NCI-H2107 (cell line): ENCODE results near the gene AAR2.

Experiments
- DNase-seq: peaks from one replicate; lab custom pipeline; 2025; lab: John Stamatoyannopoulos, UW

The AAR2 gene

DNA sequence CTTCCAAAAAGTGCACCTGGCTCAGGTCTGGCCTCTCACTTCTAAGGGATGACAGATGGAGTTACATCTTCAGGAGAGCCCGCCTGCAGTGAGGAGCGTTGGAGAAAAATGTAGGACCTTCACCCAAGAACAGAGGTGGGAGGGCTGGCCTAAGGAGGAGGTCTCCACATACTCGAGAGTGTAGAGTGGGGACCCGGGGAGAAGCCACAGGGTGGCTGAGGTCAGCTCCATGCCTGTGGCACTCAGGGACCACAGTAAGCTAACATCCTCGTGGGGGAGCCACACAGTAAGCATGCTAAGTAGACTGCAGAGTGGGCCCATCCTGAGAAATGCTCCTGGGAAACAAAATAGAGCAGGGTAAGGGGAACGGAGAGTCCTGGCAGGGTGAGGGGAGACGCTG, 24.0 kb downstream of the AAR2 start:
- DNase-seq: no peak

DNA sequence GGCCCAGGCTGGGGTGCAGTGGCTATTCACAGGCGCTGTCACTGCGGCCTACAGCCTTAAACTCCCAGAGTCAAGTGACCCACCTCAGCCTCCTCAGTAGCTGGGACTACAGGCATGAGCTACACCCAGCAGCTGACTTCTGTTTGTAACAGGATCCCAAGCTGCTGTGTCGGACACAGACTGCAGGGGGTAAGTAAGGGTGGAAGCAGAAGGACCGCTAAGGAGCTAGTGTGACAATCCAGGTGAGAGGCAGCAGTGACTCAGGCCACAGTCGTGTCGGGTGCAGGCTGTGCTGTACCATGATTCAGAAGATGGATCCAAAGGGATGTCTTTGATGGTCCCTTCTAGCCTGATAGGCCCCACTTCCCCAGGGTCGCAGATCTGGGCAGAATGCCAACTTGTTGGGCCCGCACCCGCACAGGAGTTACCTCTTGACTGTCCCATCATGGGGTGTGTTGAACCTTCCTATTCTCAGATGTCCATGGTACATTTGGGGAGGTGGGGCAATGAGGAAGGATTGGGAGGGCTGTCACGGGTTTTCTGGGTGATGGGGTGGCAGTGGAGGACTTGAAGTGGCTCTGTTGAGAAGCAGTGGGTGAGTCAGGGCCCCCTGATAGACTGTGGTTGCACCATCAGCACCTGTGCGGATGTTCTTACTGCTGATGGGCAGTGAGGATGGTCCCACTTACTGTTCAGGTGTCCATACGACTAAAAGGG, 25.3 kb downstream of the AAR2 start:
- DNase-seq: no peak

DNA sequence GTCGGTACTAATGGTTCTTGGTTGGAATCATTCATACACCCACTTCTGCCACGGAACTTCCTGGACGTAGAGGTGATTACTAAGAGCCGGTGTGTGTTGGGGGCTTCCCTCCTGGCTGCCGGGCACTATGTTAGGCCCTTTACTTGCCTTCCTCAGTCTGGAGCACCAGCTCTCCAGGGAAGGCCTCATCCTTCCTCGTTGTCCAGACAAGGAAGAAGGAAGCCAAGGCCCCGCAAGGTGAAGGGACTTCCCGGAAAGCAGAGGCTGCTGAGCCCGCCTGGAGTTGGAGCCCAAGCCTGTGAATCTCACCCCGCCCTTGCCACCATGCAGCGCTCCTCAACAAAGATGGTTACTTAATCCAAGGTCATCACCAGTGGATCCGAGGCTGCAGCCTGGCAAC, 26.2 kb downstream of the AAR2 start:
- no peak for DNase-seq

DNA sequence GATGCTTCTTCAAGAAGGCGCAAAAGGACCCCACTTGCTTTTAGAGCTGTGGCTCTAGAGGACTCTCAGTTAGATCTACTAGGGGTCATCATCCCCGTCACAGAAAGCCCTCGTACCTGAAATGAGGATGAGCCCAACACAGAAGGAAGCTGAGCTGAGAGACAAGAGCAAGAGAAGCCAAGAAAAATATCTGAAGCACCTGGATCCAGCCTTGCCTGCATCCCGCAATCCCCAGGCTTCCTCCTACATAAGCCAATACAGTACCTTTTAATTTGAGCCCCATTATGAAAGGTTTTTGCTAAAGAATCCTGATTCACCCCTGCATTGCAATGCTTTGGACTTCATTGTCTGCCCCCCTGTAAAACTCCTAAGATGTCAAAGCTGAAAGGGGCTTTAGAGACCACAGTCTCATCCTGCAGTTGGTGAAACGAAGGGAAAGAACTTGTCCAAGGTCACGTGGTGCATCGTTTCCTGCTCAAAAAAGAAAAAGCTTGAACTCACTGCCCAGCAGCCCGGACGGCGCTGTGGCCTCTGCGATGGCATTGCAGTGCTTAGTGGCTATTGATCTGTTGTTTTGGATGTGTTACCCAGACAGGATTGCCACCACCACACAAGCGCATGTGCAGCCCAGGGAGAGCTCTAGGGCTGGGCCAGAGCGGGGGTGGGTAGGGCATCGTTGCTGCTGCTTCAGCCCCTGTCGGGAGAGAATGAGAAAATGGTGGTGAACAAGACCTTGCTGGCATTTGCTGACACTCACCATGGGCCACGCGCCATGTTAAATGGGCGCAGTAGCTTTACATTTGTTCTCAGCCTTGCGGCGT, 28.4 kb downstream of the AAR2 start:
- DNase-seq: no peak

DNA sequence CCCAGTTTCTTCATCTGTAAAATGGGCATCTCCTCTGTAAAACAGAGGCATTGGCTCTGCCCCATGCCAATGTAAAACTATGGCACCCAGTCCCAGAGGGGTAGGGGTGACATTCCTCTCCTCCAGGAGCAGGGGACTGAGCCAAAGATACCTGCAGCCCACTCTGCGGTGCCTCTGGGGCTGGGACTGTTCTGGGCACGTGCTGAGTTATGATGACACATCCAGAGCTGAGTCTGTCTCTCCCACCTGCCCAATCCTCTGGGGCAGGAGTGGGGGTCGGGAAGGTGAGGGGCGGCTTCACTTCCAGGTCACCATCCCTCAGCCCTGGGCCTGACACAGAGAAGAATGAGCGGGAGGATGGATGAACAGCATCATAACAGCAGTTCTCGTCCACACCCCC, 29.9 kb downstream of the AAR2 start:
- DNase-seq: no peak

DNA sequence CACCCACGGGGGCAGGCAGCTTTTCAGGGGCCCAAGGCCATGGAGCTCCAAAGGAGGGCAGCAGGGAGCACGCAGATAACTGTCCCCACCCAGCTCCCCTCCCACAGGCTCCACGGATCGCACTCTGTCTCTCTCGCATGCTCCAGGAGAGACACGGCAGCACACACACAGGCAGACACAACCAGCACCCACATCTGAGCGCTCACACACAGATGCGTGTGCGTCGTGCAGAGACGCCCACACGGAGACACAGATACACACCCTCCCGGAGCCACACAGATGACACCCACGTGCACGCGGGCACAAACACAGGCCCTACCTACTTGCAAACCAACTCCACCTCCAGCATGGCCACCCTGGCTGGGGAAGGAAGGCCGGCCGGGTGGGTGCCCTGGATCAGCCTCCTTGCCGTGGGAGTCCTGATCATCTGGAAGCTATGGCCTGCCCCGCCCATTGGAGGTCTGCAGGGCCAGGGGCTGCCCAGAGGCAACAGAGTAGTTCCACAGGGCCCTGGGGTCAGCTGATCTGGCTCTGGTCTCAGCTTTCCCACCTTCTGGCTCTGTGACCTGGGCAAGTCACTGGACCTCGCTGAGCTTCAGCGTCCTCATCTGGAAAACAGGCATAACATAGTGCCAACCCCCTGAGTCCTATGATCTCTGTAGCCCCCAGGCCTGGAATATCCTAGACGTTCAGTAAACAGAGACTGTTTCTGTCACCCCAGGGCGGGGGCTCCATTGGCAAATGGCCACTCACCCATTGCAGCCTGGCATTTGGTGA, 31.5 kb downstream of the AAR2 start:
- no peak for DNase-seq

DNA sequence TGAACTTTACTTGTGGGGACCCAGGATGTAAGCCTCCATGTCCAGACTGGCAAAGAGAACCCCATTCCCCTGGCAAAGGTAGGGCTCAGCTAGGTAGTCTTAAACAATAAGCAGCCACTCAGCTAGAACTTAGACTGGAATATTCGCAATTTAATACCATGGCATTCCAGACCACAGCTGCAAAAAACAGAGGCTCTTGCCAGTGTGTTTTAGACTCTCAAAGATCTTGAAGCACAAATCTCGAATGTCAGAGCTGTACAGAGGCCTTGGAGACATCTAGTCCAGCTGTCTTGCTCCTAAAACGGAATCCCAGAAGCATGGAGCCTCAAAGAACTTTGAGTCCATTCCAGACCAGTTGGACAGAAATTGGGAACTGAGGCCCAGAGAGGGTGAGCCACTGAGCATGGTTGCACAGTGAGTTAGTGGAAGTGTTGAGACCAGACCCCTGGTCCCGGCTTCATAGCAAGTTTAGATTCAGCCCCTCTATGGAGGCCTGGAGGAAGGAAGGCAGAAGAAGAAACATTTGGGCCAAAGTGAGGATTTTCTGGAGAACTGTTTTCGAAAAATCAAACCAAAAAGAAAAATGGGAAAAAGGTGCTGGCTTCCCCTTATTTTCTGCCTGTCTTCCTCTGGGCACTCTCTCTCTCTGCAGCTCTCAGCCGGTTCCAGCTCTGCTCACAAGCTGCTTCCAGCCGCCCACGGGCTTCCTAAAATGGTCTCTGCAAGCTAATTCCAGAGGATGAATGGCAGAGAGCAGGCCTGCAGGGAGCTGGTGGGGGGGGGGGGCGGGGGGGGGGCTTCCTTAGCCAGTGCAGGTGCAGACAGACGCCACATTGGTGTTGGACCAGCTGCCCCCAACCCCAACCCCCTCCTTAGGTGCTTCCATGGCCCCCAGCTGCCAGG, 32.4 kb downstream of the AAR2 start:
- no peak for DNase-seq

DNA sequence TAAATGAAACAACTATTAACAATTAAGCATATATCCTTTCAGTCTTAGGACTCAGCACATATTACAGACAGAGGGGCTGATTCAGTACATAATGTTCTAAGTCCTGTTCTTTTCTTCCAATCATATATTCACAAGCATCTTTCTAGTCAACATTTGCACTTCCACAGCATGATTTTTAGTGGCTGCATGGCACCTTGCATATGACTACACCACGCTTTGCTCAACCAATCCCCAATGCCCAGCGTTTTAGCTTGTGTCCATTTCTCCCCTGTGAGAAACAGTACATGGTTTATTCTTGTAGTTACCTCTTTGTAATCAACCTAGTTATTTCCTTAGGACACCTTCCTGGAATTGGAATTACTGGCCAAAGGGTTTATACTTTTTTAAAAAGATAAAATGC, 33.2 kb downstream of the AAR2 start:
- no peak for DNase-seq

DNA sequence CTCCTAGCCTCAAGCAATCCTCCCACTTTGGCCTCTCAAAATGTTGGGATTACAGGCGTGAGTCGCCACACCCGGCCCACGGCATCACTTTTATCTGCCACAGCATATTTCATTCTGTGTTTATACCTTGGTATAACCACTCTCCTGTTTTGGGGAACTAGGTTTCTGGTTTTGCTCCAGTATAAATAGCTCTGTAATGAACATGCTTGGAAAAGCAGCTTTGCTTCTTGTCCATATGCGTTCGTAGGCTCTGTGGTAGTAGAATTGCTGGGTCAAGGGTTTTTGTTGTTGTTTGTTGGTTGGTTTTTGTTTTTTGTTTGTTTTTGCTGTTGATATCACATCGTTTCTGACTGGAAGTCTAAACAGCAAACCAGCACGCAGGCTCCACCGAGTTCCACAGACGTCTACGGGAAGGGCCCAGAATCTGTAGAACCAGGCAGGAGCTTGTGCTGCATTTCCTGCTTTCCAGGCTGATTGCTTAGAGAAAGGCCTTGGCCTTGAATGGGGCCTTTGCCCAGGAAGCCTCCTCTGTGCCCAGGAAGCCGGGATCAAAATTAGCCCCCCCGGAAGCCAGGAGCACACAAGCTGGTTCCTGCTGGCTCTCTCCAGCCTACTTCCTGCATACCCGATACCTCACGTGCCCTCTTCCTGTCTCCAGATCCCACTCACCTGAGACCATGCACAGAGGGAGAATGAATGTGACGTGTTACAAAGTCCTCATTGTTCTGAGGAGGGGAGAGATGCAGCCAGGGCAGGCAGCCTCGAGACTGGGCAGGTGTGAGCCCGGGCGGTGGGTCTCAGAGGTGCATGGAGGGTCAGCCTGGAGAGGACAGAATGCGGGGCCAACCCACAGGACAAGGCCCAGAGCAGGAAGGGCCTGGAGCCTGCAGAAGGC, 34.7 kb downstream of the AAR2 start:
- no peak for DNase-seq

DNA sequence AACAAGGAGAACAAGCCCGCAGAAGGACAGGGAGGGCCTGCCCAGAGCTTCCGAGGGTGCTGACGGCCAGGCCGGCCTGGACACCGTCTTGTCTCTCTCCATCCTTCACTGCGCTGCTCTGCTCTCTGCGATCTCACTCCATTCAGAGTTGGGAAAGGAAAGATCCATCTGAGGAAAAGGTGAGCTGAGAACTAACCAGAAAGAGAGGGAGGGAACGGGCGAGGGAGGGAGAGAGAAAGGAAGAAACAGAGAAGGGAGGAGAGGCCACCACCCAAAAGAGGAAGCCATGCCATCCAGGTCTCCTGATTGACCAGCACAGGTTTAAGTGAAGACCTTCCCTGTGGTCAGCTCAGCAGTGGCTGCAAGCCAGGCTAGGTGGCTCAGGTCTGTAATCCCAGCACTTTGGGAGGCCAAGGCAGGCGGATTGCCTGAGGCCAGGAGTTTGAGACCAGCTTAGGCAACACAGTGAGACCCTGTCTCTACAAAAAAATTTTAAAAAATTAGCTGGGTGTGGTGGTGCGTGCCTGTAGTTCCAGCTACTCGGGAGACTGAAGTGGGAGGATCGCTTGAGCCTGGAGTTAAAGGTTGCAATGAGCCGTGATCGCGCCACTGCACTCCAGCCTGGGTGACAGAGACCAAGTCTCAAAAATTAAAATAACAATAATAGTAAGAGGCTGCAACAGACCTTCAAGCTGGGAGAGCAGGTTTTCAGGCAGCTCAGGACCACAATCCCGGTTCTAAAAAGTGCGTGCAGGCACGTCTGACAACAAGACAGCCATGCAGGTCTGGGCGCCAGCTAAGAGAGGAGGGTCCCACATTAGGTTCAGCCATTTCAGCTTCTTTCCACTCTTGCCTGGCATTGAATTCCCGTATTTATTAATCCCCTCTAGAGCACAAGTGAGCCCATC, 35.6 kb downstream of the AAR2 start:
- no peak for DNase-seq

DNA sequence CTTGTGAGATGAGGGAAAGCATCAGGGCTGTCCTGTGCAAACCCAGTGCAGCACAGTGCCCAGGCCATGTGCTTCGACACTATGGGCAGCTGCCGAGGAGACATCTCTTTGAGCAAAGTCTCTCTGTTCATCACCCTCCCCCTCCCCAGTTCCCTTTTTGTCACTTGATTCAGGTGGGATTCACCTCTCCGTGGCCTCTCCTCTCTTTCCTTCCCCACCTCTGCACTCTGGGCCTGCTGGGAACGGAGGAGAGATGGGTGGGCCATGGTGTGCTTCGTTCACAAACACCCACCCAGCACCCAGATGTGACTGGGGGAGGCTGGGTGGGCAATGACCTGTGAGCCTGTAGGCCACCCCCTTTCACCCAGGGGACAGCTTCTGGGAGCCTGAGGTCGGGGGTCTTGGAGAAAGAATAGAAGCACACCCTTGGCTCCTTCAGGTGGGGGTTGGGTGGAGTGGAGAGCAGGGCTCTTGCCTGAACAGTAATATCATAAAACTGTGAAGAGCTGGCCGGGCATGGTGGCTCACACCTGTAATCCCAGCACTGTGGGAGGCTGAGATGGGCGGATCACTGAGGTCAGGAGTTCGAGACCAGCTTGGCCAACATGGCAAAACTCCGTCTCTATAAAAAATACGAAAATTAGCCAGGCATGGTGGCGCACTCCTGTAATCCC, 36.4 kb downstream of the AAR2 start:
- DNase-seq: no peak

DNA sequence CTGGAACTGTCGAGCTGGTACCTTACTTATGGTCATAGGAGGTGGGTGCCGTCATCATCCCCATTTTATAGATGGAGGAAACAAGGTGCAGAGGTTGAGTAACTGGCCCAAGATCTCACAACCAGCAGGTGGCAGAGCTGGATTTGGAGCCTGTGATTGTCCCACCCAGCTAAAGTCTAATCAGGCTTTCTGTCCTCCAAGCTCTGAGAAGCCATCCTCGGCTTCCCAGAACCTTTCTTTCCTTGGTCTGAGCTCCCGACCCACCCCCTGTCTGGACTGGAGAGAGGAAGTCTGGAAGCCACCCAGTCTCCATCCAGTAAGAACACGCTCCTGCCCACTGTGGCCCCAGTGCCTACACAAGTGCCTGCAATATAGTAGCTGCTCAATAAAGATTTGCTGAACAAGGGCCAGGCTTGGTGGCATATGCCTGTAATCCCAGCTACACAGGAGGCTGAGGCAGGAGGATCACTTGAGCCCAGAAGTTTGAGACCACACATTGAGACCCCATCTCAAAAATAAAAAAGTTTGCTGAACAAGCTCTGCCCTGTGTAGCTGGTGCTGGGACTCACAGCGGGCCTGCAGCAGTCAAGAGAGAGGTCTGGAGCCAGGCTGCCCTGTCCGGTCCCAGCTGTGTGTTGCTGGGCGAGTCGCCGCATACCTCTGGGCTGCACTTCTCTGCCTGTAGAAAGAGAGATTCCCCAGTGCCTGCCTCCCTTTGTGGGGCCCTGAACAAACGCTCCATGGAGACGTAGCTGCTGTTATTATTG, 37.3 kb downstream of the AAR2 start:
- DNase-seq: no peak

DNA sequence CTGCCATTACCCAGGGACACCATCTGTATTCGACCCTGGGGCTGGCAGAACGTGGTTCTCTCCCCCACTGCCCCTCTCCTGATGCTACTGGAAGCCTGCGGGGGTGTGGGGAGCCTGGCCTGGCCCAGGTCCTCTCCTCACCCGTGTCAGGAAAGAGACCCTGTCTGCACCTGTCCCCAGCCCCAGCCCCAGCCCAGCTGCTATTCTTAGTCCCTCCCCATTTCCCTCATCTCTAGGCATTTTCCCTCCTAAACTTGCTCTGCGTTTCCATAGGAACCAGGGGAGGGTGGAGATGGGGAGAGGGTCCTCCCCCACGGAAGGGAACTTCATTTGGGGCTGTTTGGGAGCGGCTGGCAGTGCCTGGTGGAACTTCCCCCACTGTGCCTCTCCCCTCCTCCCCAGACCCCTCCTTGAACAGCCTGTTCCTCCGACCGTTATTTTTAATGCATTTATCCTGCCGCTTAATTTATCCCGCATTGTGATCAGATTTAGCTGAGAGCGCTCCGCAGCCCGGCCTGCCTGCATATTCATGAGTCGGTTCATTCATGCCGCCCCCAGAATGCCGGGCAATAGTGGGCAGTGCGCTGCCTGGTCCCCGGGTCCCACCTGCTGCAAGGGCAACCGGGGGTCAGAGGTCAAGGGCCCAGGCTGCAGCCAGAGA, 38.0 kb downstream of the AAR2 start:
- no peak for DNase-seq

DNA sequence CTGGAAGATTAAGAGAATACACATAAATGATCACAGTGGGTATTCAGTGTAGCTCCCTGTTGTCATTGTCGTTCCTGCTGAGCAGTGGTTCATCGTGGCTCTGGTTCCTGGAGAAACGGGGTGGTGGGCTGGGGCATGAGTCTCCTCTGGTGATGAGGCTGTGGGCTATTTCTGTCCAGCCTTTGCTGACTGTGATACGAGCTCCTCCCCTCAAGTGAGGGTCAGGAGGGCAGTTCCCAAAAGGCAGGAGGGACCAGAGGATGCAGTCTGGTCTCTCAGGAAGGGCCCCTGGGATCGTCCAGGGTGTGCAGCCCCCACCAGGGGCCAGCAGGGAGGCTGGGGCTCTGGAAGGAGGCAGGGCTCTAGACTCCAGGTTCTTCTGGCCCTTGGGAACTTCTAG, 38.7 kb downstream of the AAR2 start:
- no peak for DNase-seq

DNA sequence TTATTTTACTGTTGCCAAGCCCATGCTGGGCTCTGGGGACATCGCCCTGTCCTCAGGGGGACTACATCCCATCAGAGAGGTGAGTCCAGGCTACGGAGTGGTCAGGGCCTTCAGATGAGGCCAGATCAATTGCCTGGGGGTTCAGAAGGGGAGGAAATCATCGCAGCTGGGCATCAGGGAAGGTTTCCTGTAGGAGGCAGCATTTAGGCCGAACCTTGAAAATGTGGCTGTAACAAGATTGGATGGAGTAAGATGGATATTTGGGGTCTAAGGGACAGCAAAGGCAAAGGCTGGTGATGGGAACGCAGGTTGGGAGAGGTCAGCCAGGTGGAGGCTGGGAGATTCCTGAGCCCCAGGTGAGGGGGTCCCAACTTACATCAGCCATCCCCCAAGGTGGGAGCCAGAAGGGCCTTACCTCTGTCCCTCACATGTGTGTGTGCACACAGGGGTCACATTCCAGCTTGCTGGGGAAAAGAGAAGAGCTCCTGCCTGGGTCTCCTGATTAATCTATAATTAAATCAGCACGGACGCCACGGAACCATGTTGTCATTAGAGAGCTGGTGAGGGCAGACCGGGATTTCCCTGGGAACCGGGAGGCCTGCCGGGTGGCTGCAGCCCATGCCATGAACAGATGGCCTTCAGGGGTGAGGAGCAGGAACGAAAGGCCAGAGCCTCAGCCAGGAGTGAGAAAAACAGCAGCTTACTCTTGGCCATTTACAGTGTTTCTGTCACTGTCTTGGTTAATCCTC, 39.3 kb downstream of the AAR2 start:
- DNase-seq: no peak

DNA sequence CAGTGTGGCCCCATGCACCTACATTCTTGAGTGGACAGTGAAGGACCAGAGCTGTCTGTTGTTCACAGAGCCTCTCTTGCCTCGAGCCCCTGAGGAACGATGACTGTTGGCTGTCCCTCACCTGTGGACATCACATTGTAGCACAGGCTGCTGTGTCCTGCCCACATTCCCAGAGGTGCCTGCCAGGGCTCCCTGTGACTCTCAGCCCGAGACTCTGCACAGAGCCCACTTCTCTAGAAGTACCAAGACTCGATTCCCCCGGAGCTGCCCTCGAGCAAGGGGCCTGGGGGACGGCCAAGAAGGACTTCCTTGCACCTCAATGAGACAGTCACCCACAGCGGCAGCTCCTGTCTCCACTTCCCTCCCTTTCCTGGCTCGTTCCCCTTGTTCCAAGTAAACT, 41.3 kb downstream of the AAR2 start:
- DNase-seq: no peak

DNA sequence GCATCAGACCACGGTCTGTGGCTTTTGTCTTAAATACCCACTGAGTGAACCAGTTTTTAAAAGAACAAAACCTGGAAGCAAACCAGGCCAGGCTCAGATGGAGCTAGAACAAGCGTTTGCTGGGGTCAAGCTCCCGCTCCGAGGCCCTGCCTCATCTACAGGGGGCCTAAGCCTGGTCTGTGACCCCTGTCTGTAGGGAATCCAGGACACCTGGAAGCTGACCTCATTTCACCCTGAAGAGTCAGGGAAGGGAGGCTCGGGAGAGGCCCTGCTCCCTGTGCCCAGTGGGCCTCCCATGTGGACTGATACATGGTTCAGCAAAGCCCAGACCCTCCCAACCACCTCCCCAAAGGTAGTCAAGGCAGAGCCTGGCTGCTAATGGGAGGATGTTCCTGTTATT, 43.1 kb downstream of the AAR2 start:
- no peak for DNase-seq
